Panc1 (cell line): ENCODE measurements around the gene CTSD. TPM values are rescaled to one million over a fixed set of nuclear protein-coding genes. Genes with fewer than 3 reads are reported as not detected.

ENCODE experiments used
- ATAC-seq: fragments of 200-7000 bp; cut with Tn5 transposase; 2 replicates; pipeline ENCODE4 v1.9.1; 2020; ENCODE audit warnings: mild to moderate bottlenecking, moderate library complexity
- BruUV-seq: library from RNA; stranded (reverse); fragments of 400-500 nt; replicated peaks from 2 replicates; lab custom pipeline; 2021; lab: Mats Ljungman, UMichigan
- CTCF ChIA-PET: fragments of 300-600 bp; sonication (Branson Sonifier 250); formaldehyde crosslinking; loops from one replicate; lab custom pipeline; 2022; ENCODE audit warnings: antibody characterized with exemption; lab: Charles Lee
- POLR2A ChIA-PET: fragments of 300-600 bp; sonication (Branson Sonifier 250); formaldehyde crosslinking; loops from one replicate; lab custom pipeline; 2022; ENCODE audit warnings: antibody characterized with exemption; lab: Charles Lee
- DNase-seq: peaks from one replicate; pipeline ENCODE4 v3.0.0-alpha.2; 2010; ENCODE audit warnings: low read depth, low spot score
- H3K27ac ChIP-seq: 2 replicates; pipeline ENCODE4 v1.5.1; 2011; ENCODE audit warnings: mild to moderate bottlenecking, low read length, inconsistent platforms
- H3K27me3 ChIP-seq: fragments of 200-500 bp; sonication (Bioruptor generic); 2 replicates; pipeline ENCODE4 v1.6.0; 2014; ENCODE audit warnings: low read length, inconsistent platforms; ENCODE audit not compliant: control insufficient read depth, insufficient read depth
- H3K36me3 ChIP-seq: fragments of 200-500 bp; sonication (Bioruptor generic); 2 replicates; pipeline ENCODE4 v1.5.1; 2014; ENCODE audit warnings: inconsistent platforms, mild to moderate bottlenecking, low read length, moderate library complexity; ENCODE audit not compliant: control insufficient read depth, insufficient read depth
- H3K4me1 ChIP-seq: 2 replicates; pipeline ENCODE4 v1.5.1; 2011; ENCODE audit warnings: inconsistent platforms, mild to moderate bottlenecking, low read length, moderate library complexity; ENCODE audit not compliant: control insufficient read depth, insufficient read depth
- H3K4me3 ChIP-seq, 2 experiments: 2 replicates each; pipeline ENCODE4 v1.5.1; 2011 to 2012; ENCODE audit warnings: low read depth in 2 of 2, low read length in 2 of 2, mild to moderate bottlenecking in 2 of 2, inconsistent platforms in 1 of 2, moderate library complexity in 1 of 2
- H3K9me3 ChIP-seq: fragments of 200-500 bp; sonication (Bioruptor generic); 2 replicates; pipeline ENCODE4 v1.5.1; 2014; ENCODE audit warnings: low read depth, mild to moderate bottlenecking, inconsistent platforms, low read length, moderate library complexity; ENCODE audit not compliant: control insufficient read depth, insufficient read depth
- CTCF ChIP-seq: fragments of 450-650 bp; IDR thresholded peaks from 2 replicates; pipeline ENCODE4 v1.5.1; 2017; ENCODE audit warnings: mild to moderate bottlenecking
- POLR2AphosphoS5 ChIP-seq: IDR thresholded peaks from 2 replicates; pipeline ENCODE4 v1.6.1; 2012; ENCODE audit warnings: mild to moderate bottlenecking, low read depth, low read length, moderate library complexity
- REST ChIP-seq, 2 experiments: IDR thresholded peaks; 2 replicates each; pipeline ENCODE4 v1.6.1; 2011 to 2012; ENCODE audit warnings: low read depth in 2 of 2, control low read depth in 1 of 2, low read length in 1 of 2, mild to moderate bottlenecking in 1 of 2, moderate library complexity in 1 of 2; ENCODE audit not compliant: insufficient read depth in 1 of 2
- SIN3A ChIP-seq: IDR thresholded peaks from 2 replicates; pipeline ENCODE4 v1.6.1; 2012; ENCODE audit warnings: low read depth, mild to moderate bottlenecking, low read length, moderate library complexity, borderline replicate concordance; ENCODE audit not compliant: insufficient read depth
- TCF7L2 ChIP-seq: IDR thresholded peaks from 2 replicates; pipeline ENCODE4 v1.6.1; 2011; ENCODE audit warnings: mild to moderate bottlenecking, low read depth, low read length, inconsistent platforms
- in situ Hi-C: cut with HindIII; loops from 2 replicates; pipeline ENCODE4 v1.10.0; 2016; ENCODE audit warnings: low sequenced_read_pairs, low pct_unique_long_range_greater_than_20kb
- intact Hi-C: fragments of 100-400 bp; cut with micrococcal nuclease; formaldehyde crosslinking; loops from one replicate; pipeline ENCODE4 v1.10.0; 2022; ENCODE audit not compliant: unreplicated experiment
- total RNA-seq: library from RNA; stranded (reverse); gene quantifications from one replicate; pipeline ENCODE4 v1.2.1, GENCODE V29; 2021; ENCODE audit not compliant: unreplicated experiment

CTSD gene
- total RNA-seq, 1 experiment from 2014 or later, result 1,813 TPM

- TF ChIP-seq SIN3A (no peak), REST (IDR thresholded peaks at IDR 0.05; ENCODE audit: insufficient read depth in 1 of 2, low read depth in 2 of 2, low read length in 1 of 2) (no peak), POLR2AphosphoS5 (no peak), CTCF (no peak), TCF7L2 (no peak)
- CTCF ChIA-PET, result interaction anchor here (0.7 kb wide), 3 partner anchors 8 to 768 kb away, joined by 3 to 4 read pairs (median 3); no protein-coding TSS in a partner anchor
- in situ Hi-C loops, result no loop called here
These were observed 29.4 kb upstream of the CTSD start for GRCh38 chr11:1793081-1793480.

GRCh38 chr11:1792461-1792860 lies 28.7 kb upstream of the CTSD start:
- Histone ChIP-seq H3K27me3 (no peaks in the 10 kb centered on the region), H3K36me3 (no peaks in the 10 kb centered on the region), H3K9me3 (no peaks in the 10 kb centered on the region), H3K4me1 (no peaks in the 10 kb centered on the region; the same call in 1 of the 2 replicates), H3K4me3 (no peak overlapping the region), H3K27ac (no peak overlapping the region)
- DNase-seq, result no peak
- intact Hi-C loops (no loop called here), in situ Hi-C loops (no loop called here)
- ATAC-seq, result no peak
- ChIA-PET POLR2A (no interaction called here), CTCF (interaction anchor here (0.6 kb wide), 2 partner anchors 91 to 177 kb away, joined by 4 read pairs; no protein-coding TSS in a partner anchor)
- no TSS peak for BruUV-seq
- TF ChIP-seq POLR2AphosphoS5 (no peak), REST (IDR thresholded peaks at IDR 0.05; ENCODE audit: insufficient read depth in 1 of 2, low read depth in 2 of 2, low read length in 1 of 2) (no peak), TCF7L2 (no peak), SIN3A (no peak), CTCF (no peak)

More at GRCh38 chr11:1793081-1793480, 29.4 kb upstream of the CTSD start:
- Histone ChIP-seq H3K27me3 (no peaks in the 10 kb centered on the region), H3K36me3 (no peaks in the 10 kb centered on the region), H3K4me1 (no peaks in the 10 kb centered on the region; the same call in 1 of the 2 replicates), H3K27ac (no peak overlapping the region), H3K4me3 (no peak overlapping the region), H3K9me3 (no peaks in the 10 kb centered on the region)
- no TSS peak for BruUV-seq
- intact Hi-C loops, result no loop called here
- POLR2A ChIA-PET, result no interaction called here
- no peak for ATAC-seq
- DNase-seq, result no peak
